Mesodermal cell (in vitro differentiated cells): ENCODE data around the gene MADCAM1.
"Not testable (repeated sequence)": the region's sequence is repeated elsewhere in the genome, so short reads cannot be mapped to it uniquely, and the experiment has no call there.

Experiments used
- H3K27ac ChIP-seq: 2 replicates; pipeline ENCODE4 v1.7.0; 2013; ENCODE audit warnings: mild to moderate bottlenecking, low read depth, low read length, moderate library complexity; ENCODE audit not compliant: severe bottlenecking
- H3K36me3 ChIP-seq: 2 replicates; pipeline ENCODE4 v1.7.1; 2013; ENCODE audit warnings: mild to moderate bottlenecking, low read length, moderate library complexity; ENCODE audit not compliant: control insufficient read depth, insufficient read depth
- H3K4me1 ChIP-seq: one replicate; pipeline ENCODE4 v1.7.1; 2013; ENCODE audit warnings: mild to moderate bottlenecking, low read length; ENCODE audit not compliant: insufficient read depth, control insufficient read depth, poor library complexity, severe bottlenecking
- H3K4me3 ChIP-seq: 2 replicates; pipeline ENCODE4 v1.7.0; 2013; ENCODE audit warnings: low read length, control low read depth, mild to moderate bottlenecking; ENCODE audit not compliant: insufficient read depth, poor library complexity, severe bottlenecking; ENCODE audit errors: extremely low read depth
- H3K9me3 ChIP-seq: 2 replicates; pipeline ENCODE4 v1.7.1; 2013; ENCODE audit warnings: mild to moderate bottlenecking, low read length, moderate library complexity; ENCODE audit not compliant: control insufficient read depth
- WGBS, 2 experiments: methylation state at CpG; one replicate each; pipeline ENCODE4 v1.1.5; 2013; ENCODE audit warnings: missing lambda C conversion rate in 2 of 2; ENCODE audit not compliant: insufficient coverage in 2 of 2; 5-methylcytosine and 5-hydroxymethylcytosine counted together

Gene MADCAM1

GRCh38 chr19:481100-481499 lies 15.2 kb upstream of the MADCAM1 start:
- not testable (repeated sequence) for H3K27ac ChIP-seq, H3K4me1 ChIP-seq, H3K4me3 ChIP-seq, H3K9me3 ChIP-seq, H3K36me3 ChIP-seq
- 80 to 94% methylated on average over 3 of the region's 3 CpGs for WGBS, 2 experiments

DNA sequence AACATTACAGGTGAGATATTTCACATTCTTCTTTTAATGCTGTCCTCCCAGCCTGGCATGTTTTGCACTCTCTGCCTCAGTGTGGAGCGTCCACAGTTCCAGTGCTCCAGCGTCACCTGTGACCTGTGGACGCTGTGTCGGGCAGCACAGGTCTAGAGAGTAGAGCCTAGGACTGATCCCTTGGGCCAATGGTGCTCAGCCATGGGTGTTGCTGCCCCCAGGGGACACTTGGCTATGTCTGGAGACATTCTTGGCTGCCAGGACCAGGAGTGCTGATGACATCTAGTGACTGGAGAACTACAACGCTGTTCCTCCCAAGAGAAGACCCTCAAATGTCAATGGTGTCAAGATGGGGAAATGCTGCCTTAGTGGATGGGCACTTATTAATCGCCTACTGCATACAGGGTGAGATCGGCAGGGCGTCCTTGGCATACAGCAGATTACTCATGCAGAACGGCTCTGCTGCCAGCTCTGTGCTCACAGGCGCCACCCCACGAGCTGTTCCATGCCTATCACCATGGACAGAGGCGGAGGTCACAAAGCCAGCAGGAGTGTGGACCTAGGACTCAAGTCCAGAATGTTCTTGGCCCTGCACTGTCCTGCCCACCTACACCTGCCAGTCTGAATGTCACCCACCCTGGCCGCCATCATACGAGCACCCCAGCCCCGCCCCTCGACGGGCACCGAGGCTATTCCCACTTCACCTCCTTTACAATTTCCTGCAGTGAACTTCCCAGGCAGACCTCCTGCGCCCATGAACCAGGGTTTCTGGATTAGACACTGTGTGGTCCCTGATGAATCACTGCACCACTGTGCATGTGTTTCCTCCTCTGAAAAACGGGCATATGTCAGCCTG lies 13.9 kb upstream of the MADCAM1 start:
- peaks cover 8% of the 10 kb centered on the region for H3K4me1 ChIP-seq

DNA sequence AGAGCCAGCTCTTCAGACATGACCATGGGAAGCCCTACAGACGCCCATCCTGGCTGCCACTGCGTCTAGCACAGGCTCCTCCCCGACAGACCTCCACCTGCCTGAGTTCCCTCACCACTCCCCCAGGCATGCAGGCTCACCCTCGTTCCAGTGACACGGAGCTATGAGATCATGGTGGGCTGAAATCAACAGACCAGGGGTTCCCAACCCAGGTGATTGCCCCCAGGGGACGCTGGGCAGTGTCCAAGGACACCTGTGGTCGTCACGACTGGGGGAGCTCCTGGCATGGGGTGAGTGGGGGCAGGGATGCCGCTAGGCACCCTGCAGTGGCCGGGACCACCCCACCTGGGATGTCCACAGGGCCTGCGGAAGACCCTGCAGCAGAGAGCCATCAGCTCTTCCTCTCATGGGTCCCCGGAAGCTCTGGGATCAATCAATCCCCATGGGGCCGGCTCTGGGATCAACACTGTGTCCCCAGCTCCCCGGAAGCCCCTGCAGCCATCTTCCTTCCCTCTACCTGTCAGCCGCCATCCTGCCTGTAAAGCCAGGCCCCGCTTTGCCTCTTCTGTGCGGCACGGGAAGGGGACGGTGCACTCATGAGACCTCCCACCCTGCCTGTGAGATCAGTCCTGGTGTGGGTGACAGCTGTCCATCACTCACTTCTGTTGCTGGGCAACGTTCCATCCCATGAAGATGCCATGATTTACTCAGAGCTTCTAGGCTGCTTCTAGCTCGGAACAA lies 12.8 kb upstream of the MADCAM1 start:
- WGBS, 2 experiments, result 82 to 83% methylated on average over 11 to 18 of the region's 21 CpGs
- Histone ChIP-seq H3K4me1 (peaks cover 12% of the 10 kb centered on the region), H3K27ac (no peak overlapping the region), H3K9me3 (peaks cover 8% of the 10 kb centered on the region), H3K36me3 (no peaks in the 10 kb centered on the region), H3K4me3 (no peak overlapping the region)

More for the DNA sequence above, 13.9 kb upstream of the MADCAM1 start:
- Histone ChIP-seq H3K4me3 (no peak overlapping the region), H3K9me3 (peaks cover 8% of the 10 kb centered on the region), H3K27ac (no peak overlapping the region), H3K36me3 (no peaks in the 10 kb centered on the region)
- 64% methylated on average over 17 to 18 of the region's 20 CpGs for WGBS, 2 experiments

DNA sequence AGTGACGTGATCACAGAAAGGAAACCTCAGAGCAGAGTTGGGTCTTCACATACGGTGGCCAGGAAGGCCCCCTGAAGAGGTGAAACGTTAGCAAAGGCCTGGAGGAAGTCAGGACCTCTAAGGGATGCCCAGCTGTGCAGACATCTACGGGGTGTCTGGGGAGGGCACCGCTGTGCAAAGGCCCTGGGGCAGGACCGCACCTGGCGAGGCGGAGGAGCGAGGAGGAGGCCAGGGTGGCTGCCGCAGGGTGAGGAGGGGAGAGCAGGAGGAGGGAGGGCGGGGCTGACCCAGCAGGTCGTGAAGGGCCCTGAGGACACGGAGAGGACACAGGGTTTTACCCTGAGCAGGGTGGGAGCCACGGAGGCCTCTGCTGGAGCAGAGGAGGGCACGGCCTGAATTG lies 11.8 kb upstream of the MADCAM1 start:
- H3K27ac ChIP-seq, result no peak overlapping the region
- no peaks in the 10 kb centered on the region for H3K36me3 ChIP-seq
- H3K4me3 ChIP-seq, result no peak overlapping the region
- peaks cover 12% of the 10 kb centered on the region for H3K4me1 ChIP-seq
- WGBS, 2 experiments, result 78 to 80% methylated on average over 14 to 15 of the region's 15 CpGs
- peaks cover 8% of the 10 kb centered on the region for H3K9me3 ChIP-seq

GRCh38 chr19:485077-485476 lies 11.2 kb upstream of the MADCAM1 start:
- 90% methylated on average over 18 to 19 of the region's 22 CpGs for WGBS, 2 experiments
- Histone ChIP-seq H3K4me3 (no peak overlapping the region), H3K9me3 (peaks cover 8% of the 10 kb centered on the region), H3K27ac (no peak overlapping the region), H3K4me1 (peaks cover 13% of the 10 kb centered on the region), H3K36me3 (no peaks in the 10 kb centered on the region)

DNA sequence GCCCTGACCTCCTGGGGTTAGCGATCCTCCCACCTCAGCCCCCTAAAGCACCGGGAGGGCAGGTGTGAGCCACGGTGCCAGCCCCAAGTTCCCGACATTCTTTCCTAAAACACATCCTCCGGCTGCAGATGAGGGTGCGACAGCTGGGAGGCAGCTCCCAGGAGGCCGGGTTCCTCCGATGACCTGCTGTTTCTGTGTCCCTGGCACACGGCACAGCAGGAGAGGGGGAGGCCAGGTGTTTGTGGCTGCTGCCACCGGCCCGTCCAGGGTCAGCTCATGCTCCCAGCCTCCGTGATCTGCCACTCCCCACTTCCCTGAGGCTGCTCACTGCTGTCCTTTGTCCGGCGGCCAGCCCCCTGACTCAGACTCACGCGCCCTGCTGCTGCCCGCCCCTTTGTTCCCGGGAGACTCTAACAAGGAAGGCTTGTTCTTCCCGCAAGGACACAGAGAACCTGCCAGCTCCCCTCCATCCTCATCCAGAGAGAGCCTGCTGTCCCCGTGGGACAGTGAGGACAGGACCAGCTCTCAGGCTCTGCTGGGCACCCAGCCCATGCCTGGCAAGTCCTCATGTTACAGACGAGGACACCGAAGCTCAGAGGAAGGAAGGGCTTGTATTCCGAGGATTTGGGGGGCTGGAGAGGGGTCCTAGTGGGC lies 10.6 kb upstream of the MADCAM1 start:
- Histone ChIP-seq H3K4me1 (peaks cover 14% of the 10 kb centered on the region), H3K4me3 (no peak overlapping the region), H3K9me3 (peaks cover 6% of the 10 kb centered on the region), H3K36me3 (no peaks in the 10 kb centered on the region), H3K27ac (peak overlapping the region; percentile 85)
- 12 to 19% methylated on average over 17 to 19 of the region's 23 CpGs for WGBS, 2 experiments

DNA sequence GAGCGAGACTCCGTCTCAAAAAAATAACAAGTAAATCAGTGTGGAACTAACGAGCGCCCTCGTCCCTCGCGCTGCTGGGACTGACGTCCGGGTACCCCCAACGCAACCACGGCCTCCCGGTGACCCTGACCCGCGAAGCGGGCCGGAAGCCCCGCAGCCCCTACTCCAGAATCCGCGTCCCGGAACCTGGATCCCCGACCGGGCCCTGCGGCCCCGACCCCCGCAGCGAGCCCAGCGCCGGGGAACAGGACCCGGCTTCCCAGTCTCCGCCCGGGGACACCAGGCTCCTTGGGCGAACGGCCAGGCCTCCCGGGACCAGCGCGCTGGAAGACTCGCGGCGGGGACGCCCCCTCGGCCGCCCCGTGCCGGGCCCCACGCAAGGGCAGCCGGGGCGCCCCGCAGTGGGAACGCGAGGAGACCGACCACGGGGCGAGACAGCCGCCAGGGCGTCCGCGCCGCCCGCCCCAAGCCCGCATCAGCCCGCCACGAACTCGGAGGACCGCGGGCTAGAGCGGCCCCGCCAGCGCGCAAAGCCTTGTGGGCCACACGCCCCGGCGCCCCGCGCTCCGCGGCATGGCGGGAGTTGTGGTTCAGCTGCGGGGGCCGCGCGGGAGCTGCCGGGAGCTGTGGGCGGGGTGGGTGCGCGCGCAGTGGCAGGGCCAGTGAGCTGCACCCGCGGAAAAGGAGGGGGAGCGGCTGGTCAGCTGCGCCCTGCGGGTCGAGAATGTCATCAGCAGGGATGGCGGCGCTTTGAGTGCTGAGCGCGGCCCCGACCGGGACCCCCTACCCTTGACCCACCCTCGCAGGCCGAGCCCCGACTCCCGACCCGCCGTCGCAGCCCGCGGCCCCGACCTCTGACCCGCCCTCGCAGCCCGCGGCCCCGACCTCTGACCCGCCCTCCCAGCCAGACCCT lies 7.5 kb upstream of the MADCAM1 start:
- Histone ChIP-seq H3K9me3 (no peaks in the 10 kb centered on the region), H3K4me1 (peaks cover 14% of the 10 kb centered on the region), H3K4me3 (peak overlapping the region; percentile 82), H3K36me3 (no peaks in the 10 kb centered on the region), H3K27ac (peak overlapping the region; percentile 90)
- WGBS, 2 experiments, result 0% methylated on average over 95 to 97 of the region's 114 CpGs

DNA sequence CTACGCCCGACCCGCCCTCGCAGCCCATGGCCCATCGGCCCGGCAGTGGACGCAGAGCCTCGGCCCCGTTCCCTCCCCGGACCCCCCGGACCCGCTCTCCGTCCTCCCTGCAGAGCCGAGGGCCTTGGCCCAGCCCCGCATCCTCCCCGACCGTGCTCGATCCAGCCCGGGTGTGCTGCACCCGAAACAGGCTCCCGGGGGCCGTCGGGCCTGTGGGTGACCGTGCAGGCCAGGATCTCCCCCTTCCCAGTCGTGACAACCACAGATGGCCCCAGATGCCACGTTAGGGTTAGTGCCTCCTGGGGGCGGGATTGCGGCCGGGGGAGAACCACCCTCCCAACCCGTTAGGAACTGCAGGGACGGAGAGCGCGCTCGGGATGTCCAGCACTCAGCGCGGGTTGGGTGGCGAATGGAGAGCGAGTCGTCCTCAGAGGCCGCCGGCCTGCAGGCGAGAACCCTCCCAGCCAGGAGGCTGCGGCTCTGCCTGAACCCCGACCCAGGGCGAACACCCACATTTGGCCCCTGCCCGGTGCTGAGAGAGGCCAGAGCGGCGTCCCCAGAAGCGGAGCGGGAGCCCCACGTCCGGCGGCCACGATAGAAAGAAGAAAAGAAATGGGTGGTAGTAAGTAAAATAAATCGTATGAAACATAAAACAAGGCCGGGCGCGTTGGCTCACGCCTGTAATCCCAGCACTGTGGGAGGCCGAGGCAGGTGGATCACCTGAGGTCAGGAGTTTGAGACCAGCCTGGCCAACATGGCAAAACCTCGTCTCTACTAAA lies 6.7 kb upstream of the MADCAM1 start:
- Histone ChIP-seq H3K4me3 (peak overlapping the region; percentile 82), H3K36me3 (no peaks in the 10 kb centered on the region), H3K4me1 (peaks cover 14% of the 10 kb centered on the region), H3K9me3 (no peaks in the 10 kb centered on the region), H3K27ac (peak overlapping the region; percentile 67)
- 29 to 30% methylated on average over 52 to 55 of the region's 61 CpGs for WGBS, 2 experiments

DNA sequence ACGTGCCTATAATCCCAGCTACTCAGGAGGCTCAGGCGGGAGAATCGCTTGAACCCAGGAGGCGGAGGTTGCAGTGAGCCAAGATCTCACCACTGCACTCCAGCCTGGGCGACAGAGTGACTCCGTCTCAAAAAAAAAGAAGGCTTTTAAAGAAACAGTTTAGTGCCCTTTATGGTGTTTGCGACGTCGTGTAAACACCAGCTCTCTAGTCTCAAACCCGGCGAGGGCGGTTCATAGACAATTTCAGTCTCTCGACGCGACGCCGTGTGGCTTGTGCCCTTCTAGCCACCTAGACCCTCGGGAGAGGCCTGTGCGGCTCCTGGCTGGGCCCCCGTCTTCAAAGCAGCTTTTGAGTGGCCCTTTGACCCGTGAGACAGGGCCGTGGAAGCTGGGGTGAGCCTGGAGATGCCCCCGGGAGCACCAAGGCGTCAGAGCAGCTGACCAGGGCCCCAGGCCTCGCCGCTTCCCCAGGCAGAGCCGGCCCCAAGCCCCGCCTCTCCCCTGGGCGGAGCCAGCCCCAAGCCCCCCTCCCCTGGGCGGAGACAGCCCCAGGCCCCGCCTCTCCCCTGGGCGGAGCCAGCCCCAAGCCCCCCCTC lies 5.0 kb upstream of the MADCAM1 start:
- peaks cover 7% of the 10 kb centered on the region for H3K4me1 ChIP-seq
- 93 to 94% methylated on average over 24 to 26 of the region's 32 CpGs for WGBS, 2 experiments
- H3K36me3 ChIP-seq, result no peaks in the 10 kb centered on the region
- H3K9me3 ChIP-seq, result no peaks in the 10 kb centered on the region
- H3K4me3 ChIP-seq, result no peak overlapping the region
- no peak overlapping the region for H3K27ac ChIP-seq
